IPS DF 19.7 (cell line): ENCODE measurements around the gene KPTN.
A peak's percentile ranks its signal among the peaks of the same experiment; 100 is the strongest.

Experiments used
- DNase-seq: peaks from one replicate; pipeline ENCODE4 v3.0.0-alpha.2; 2013; ENCODE audit warnings: low read depth, low spot score

The KPTN gene

DNA sequence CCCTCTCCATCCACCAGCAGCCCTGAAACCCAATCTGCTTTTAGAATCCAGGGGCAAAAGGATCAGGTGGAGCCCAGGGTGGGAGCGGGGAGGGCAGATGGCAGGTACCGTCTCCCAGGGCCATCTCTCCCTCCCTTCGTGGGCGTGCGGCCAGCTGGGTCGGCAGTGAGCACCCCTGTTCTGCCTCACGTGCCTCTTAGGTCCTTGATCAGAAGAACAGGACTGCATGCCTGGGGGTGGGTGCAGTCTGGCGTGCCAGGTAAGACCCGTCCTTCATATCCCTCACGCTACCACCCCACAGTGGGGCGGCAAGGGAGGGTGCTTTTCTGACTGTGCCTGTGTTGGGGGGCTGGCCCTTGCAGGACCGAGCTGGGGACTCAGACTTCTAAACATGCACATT lies 14.3 kb downstream of the KPTN start:
- no peak for DNase-seq

DNA sequence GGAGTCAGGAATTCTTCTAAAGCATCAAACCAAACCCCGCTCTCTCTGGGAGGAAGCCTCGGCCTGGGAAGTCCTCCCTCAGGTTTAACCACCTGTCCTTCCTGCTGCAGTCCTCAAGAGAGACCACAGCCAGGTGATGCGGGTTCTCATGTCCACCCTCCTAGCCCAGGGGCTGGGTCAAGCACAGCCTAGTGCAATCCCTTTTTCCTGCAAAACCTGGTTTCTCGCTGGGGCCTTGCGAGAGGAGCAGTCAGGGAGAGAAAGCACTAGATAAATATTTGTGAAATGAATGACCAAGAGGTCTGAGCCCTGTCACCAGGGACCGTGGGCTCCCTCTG lies 14.7 kb downstream of the KPTN start:
- DNase-seq: no peak

DNA sequence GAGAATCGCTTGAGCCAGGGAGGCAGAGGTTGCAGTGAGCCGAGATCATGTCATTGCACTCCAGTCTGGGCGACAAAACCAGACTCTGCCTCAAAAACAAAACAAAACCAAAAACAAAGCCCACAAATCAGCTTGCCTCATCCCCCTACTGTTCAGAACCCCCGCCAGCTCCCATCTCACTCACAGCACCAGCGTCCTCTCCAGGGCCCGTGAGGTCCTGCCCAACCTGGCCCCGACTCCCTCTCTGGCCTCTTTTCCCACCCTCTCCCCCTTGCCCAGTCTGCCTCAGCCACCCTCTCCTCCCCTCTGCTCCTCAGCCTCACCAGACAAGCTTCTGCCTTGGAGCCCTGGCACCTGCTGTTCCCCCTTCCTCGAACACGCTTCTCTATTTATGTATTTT lies 16.1 kb downstream of the KPTN start:
- DNase-seq: no peak

DNA sequence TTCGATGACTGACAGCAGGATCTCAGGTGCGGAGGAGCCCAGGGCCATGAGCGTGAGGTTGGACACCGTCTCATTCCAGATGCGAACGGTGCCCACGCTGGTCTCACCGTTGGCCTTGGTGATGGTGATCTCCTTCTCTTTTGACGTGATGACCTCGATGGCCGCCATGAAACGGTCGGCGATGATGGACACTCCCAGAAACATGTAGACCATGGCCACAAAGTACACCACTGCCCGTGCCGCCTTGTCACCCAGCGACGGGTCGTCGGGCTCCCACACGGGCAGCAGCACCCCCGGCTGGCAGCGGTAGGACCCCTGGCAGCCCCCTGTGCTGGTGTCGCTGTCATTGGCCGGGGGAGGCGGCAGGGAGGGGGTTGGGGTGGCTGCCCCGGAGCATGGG lies 18.1 kb downstream of the KPTN start:
- no peak for DNase-seq

DNA sequence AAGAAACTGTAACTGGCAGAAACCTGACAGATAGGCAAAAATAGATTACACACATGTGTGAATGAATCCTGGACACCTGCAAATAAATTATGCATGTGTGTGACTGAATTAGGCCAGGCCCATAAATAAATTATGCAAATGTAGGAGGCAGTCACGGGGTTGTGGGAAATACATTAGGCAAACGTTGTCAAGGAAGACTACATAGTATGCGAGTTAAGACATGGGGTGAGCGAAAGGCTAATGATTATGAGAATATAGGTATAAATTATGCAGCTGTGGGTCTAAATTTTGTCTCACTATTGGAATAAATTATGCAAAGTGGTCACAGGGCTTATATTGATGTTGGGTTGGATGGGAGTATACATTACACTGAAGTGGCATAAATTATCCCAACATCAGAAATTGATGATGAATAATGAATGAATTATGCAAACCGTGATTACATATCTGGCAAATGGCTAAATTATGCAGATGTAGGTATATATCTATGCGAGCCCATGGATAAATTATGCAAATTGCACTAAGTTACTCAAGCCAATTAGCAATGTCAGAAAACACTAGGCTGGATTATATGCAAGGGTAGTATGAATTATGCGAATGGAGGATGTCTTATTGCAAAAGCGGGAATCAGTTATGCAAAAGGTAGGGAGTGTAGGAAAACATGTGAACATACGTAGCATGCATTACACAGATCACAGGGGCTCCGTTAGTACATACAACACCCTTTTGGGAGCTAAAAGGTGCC lies 19.2 kb downstream of the KPTN start:
- DNase-seq: no peak

DNA sequence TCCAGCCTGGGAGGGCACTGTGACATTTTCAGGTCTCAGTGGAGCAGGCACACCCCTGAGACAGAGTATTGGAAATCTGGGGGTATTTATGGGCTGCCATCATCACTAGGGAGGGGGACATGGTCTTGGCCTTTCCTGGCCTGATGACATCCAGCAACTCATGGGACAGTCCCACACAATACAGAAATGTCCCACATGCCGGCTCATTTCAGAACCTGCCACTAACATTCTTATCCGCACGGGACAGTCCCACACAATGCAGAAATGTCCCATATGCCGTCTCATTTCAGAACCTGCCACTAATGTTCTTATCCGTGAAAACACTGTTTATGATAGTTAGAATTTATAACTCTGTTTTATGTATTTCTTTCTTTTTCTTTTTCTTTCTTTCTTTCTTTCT lies 22.1 kb downstream of the KPTN start:
- DNase-seq: no peak

DNA sequence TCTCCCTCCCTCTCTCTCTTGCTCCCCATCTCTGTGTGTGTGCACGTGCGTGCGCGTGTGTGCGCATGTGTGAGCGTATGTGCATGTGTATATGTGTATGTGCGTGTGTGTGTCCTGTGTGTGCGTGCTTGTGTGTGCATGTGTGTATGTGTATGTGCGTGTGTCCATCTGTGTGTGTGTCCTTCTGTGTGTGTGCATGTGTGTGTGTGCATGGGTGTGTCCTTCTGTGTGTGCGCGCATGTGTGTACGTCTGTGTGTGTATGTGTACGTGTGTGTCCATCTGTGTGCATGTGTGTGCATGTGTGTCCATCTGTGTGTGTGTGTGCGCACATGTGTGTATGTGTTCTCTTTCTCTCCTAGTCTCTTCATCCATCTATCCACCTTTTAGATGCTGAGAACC lies 24.5 kb downstream of the KPTN start:
- DNase-seq: no peak

DNA sequence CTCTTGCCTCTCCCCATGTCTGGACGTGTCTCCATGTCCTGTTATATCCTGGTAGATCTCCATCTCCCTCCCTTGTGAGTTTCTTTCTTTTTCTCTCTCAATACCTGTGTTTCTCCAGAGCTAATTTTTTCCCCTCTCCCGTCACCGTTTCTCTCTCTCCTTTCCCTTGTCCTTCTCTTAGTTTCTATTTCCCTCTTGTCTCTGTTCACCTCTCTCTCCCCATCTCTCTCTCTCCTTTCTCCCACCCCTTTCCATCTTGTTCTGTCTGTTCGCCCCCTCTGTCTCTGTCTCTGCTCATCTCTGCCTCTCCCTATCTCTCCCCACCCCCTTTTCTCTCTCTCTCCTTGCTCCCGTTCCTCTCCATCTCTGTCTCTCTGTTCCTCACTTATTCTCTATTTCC lies 25.3 kb downstream of the KPTN start:
- no peak for DNase-seq

DNA sequence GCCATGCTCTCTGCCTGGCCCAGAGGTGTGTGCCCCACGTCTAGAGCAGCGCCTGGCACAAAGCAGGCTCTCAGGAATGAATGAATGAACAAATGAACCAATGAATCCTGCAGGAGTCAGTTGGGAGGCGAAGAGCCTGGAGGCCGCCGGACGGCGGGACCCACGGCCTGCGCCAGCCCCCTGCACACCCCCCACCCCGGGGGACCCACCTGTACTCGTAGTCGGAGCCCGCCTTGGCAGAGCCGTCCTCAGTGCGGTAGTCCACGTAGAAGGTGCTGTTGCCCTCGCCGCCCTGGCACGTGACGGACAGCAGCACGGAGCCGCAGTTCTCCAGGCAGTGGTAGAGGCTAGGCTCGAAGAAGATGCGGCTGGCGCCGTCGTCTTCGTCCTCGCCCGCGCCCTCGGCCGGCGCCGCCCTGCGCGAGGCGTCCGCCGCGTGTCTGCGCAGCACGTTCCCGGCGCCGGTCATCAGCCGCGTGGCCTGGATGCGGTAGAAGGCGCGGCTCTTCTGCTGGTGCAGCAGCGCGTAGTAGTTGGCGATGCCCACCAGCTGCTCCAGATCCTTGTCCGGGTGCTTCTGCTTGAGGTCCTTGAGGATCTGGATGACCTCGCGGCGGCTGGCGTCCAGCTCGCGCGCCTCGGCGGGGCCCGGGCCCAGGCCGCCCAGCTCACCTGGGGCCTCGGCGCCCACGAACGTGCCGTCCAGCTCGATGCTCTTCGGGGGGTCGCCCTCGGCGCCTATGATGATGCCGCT lies 27.1 kb downstream of the KPTN start:
- no peak for DNase-seq

DNA sequence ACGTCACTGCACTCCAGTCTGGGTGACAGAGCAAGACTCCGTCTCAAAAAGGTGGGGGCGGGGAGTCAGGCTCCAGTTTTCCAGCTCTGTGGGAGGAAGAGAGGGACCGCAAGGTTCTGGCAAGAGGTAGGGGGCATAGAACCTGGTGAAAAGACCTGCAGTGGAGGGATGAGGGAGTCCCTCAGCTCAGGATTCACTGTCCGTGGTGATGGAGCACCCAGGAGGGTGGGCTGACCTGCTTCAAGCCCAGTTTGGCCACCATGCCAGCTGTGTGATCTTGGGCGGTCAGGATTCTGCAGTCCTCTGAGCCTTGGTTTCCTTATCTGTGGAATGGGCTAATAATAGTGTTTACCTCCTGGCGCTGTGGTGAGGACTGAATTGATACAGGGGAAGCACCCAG lies 33.5 kb downstream of the KPTN start:
- DNase-seq: no peak

DNA sequence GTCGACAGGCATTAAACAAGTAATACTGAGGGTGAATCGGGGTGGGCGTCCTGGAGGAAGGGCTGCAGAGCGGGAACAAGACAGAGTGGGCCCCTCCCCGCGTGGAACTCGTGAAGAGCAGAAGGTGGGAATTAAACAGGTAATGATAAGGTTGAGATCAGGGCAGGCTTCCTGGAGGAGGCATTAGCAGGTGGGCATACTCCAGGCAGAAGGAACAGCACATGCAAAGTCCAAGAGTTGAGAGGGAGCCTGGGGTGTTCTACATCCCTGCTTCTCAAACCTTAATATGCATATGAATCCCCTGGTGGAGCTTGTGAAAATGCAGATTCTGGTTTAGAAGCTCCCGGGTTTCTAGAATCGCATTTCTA lies 35.7 kb downstream of the KPTN start:
- DNase-seq: no peak

DNA sequence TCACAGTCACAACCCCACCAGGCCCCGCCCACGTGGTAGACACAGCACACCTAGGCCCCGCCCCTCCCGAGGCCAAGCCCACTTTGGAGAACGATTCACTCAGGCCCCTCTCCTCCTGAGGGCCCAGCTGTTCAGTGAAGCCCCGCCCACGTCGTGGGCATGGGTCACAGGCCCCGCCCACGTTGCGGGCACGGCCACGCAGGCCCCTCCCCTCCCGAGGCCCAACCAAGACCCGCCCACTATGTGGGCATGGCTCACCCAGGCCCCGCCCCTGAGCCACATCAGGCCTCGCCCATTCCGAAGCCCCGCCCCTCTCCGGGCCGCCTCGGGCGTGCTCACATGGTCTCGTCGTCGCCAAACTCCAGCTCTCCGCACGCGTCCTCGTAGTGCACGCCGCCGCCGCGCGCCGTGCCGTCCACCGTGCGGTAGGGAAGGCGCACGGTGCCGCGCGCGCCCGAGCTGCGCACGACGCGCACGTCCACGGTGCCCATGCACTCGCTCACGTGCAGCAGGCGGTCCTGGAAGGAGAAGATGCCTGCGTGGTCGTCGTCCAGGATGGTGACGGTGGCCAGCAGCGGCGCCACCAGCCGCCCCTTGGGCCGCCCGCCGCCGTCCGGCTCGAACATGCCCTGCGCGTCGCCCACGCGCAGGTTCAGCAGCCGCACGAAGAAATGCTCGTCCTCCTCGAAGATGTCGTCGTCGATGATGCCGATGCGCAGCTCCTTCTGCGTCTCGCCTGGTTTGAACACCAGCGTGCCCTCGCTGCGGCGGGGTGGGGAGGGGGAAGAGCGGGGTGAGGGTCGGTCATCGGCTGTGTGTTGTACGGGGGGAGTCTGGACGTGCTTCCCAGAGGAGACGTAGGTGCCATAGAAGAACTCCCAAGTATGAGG lies 36.3 kb downstream of the KPTN start:
- peak; percentile 77 for DNase-seq

DNA sequence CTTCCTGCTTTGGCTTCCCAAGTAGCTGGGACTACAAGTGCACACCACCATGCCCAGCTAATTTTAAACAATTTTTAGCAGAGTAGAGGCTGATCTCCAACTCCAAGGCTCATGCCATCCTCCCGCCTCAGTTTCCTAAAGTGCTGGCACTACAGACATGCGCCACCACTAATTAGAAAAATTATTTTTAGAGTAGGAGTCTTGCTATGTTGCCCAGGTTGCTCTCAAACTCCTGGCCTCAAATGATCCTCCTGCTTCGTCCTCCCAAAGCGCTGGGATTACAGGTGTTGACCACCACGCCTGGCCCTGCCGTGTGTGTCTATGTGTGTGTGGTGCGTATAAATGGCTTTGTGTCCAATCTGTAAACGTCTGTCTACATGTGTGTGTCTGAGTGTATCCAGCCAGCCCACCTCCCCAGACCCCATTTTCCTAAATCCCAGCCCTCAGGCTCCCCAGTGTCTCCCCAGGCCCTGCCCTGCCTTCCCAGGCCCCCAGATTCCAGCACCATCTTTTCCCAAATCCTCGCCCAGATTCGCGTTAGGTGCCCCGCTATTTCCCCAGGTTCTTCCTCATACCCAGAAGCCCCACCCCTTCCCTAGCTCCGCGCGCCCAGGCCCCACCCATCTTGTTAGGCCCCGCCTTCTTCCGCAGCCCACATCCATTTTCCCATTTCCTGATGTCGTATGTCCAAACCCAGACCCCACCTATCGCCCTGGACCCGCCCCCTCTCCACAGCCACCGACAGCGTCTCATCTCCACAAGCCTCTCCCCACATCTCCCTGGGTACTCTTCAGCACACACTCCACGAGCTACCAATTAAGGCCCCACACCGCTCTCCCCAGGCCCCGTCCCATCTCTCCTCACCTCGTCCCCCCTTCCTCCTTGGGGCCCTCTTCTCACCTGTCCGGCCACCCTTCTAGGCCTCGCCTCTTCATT lies 37.2 kb downstream of the KPTN start:
- DNase-seq: no peak

DNA sequence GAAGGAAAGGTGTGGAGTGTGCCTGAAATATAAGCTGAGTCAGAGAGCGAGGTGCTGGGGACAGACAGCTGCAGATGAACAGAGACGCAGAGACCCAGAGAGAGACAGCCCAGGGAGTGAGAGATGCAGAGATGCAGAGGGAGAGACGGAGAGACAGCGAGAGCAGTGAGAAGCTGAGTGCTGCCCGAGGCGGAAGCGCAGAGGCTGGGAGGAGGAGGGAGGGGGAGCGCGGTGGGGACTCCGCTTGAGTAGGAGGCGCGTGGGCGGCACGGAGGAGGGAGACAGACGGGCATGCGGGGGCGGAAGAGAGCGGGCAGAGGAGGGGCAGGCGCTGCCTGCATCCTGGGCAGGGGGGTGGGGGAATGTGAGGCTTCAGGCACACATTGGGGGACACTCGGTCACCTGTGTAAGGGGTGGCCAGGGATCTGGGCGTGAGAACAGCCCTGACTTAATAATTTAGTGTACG lies 38.0 kb downstream of the KPTN start:
- no peak for DNase-seq

DNA sequence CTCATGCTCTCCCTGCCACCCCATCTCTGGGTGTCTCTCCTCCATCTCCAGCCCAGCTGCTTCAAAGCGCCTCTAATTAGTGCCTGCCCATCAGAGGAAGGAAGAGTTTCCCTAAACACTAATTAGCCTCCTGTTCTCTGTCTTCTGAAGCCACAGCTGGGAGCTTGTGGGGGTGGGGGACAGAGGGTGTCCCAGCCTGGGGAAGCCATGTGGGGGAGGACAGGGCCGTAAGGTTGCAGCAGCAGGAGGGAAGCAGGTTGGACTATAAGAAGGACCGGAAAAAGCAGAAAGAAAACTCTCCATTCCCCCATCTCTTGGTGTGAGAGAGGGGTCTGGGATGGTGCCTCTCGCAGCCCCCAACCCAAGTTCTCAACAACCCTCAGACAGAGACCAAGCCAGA lies 38.5 kb downstream of the KPTN start:
- DNase-seq: no peak

DNA sequence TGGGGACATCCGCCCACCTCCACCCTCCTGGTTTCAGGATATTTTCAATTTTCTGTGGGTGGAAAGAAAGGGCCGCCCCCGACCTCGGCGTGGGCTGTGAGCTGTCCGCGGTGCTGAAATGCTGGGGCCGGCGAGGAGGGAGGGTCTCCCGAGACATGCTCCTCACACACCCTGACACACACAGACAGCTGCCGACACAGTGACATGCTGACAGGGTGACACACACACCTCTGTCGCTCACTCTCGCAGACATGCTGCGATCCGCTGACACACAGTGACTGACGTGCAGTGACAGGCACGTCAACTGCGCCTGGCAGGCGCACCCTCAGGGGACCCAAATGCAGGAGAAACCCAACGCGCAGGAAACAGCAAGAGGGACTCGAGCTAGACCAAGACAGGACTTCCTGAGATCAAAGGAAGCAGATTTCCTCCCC lies 39.6 kb downstream of the KPTN start:
- DNase-seq: no peak

DNA sequence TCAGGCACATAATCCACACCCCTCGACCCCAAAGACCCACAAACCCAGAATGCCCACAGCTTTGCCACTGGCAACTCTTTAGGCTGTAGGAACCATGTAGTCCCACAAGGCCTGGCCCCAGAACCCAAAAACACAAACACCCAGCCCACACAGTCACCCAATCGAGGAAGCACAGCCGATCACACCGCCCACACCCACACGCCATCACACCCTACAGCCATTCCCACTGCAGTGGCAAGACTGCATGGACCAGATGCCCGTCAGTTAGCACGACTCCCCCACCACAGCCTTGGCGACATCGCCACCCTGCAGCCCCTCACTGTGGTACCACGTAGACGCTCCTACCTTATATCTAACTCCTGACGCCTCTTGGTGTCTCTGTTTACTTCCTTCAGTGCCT lies 40.7 kb downstream of the KPTN start:
- DNase-seq: no peak

DNA sequence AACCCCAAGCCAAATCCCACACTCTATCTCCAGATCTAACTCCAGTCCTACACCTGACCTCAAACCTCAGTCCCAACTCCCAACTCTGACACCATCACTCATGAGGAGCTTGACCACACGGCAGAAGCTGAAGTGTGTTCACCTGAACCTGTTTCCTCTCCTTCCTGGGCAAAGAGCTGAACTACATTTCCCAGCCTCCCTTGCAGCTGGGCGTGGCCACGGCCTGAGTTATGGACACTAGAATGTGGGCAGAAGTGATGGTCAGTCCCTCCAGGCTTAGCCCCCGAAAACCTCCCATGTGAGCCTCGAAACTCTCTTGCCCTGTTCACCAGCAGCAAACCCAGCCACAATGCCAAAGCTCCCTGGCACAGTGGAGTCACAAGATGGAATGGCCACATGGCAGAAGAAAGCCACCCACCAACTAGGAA lies 45.2 kb downstream of the KPTN start:
- DNase-seq: no peak

DNA sequence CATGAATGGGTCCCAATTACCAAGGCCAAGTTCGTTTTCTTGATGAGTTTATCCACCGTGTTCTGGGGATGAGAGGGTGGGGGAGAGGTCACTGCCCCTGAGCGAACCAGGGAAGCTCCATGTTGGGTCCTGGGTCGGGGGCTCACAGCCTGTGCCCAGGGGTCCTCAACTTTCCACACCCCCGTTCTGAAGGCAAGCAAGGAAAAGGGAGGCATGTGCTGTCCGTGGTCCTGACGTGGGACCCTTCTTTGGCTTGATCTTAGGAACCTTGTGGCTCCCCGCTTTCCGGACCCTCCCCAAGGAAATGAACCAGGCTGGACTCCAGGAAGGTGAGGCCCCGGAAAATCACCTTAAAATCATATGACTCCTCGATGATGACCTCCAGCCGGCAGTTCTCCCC lies 46.5 kb downstream of the KPTN start:
- no peak for DNase-seq

DNA sequence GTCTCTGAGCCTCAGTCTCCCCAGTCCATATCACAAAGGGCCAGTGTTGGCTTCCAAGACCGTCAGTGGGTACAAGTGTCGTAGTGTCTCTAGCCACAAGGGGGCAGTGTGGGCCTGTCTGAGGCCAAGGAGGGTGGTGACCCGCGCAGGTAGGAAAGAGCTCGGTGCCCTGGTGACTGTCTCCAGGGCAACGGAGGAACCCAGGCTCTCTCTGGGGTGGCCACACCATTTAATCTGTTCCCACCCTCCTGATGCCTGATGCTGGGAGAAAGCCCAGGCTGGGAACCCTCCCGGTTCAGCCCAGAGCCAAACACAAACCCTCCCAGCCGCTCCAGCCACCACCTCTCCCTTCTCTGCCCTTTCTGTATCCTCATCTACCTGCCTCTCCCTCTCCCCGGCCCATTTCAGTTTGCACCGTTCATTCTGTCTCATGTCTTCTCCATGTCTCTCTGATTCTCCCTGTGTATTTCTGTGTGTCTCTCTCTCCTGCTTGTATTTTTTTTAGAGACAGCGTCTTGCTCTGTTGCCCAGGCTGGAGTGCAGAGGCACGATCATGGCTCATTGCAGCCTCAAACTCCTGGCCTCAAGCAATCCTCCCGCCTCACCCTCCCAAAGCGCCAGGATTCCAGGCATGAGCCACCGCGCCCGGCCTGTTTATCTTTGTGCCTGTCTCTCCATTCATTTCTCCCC lies 47.2 kb downstream of the KPTN start:
- DNase-seq: no peak
